ENCODE measurements around the gene POLR1E.

POLR1E gene

DNA sequence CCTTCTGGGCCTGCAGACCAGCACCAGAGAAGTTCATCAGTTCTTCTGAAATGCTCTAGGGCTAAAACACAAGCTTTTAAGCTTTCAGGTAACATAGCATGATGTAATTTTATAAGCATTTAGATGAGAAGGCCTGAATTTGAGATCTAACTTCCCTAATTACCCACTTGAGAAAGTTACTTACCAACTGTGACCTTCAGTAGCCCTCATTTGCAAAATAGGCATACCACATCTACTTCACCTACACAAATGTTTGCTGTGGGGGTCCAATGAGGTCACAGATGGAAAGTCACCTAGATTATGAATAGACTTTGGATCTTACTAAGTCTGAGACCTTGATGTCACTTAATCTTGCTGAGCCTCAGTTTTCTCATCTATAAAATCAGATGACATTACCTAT lies 53.9 kb downstream of the POLR1E start:
- no peak overlapping the region for H3K4me3 ChIP-seq (ENCODE audit: low read depth, low read length)
- POLR2A ChIA-PET = no interaction called here
- CTCF ChIA-PET = no interaction called here

GRCh38 chr9:37540634-37541033 lies 54.9 kb downstream of the POLR1E start:
- CTCF ChIA-PET = interaction anchor here (0.8 kb wide), 1 partner anchor 9 kb away, joined by 3 read pairs; no protein-coding TSS in a partner anchor
- no peak overlapping the region for H3K4me3 ChIP-seq (ENCODE audit: low read depth, low read length)
- no peak for TF ChIP-seq CTCF (IDR thresholded peaks at IDR 0.05; ENCODE audit: insufficient read depth, low read length, missing control alignments)
- no peak for DNase-seq (ENCODE audit: low read depth, low spot score)
- POLR2A ChIA-PET = no interaction called here

More for the DNA sequence above, 53.9 kb downstream of the POLR1E start:
- TF ChIP-seq CTCF (IDR thresholded peaks at IDR 0.05; ENCODE audit: insufficient read depth, low read length, missing control alignments) = no peak
- no peak for DNase-seq (ENCODE audit: low read depth, low spot score)

DNA sequence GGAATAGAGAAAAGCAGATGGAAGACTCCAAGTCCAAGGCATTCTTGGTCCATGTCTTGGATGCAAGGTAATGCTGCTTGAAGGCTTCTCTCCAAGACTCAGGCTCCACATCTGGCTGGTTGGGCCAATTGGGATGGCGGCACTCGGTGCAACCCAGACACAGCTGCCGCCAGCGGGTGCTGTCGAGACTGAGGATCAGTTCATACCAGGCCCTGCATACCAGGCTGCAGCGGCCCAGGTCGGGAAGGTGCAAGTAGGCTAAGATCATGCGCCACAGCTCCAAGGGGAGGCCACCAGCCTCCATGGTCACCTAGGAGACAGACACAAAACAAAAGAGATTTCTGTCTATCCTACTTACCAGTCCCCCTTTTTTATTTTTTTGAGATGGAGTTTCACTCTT lies 55.7 kb downstream of the POLR1E start:
- no peak overlapping the region for H3K4me3 ChIP-seq (ENCODE audit: low read depth, low read length)
- DNase-seq (ENCODE audit: low read depth, low spot score) = no peak
- POLR2A ChIA-PET = no interaction called here
- CTCF ChIA-PET = no interaction called here
- no peak for TF ChIP-seq CTCF (IDR thresholded peaks at IDR 0.05; ENCODE audit: insufficient read depth, low read length, missing control alignments)

- no peak for TF ChIP-seq CTCF (IDR thresholded peaks at IDR 0.05; ENCODE audit: insufficient read depth, low read length, missing control alignments)
- no peak overlapping the region for H3K4me3 ChIP-seq (ENCODE audit: low read depth, low read length)
- no peak for DNase-seq (ENCODE audit: low read depth, low spot score)
- ChIA-PET CTCF (no interaction called here), POLR2A (no interaction called here)
Measured at GRCh38 chr9:37542488-37542887, 56.7 kb downstream of the POLR1E start.

GRCh38 chr9:37542895-37543294 lies 57.1 kb downstream of the POLR1E start:
- no peak for DNase-seq (ENCODE audit: low read depth, low spot score)
- no peak for TF ChIP-seq CTCF (IDR thresholded peaks at IDR 0.05; ENCODE audit: insufficient read depth, low read length, missing control alignments)
- no peak overlapping the region for H3K4me3 ChIP-seq (ENCODE audit: low read depth, low read length)
- CTCF ChIA-PET = no interaction called here
- POLR2A ChIA-PET = interaction anchor here (0.7 kb wide), 1 partner anchor 22 kb away, joined by 3 read pairs; no protein-coding TSS in a partner anchor

DNA sequence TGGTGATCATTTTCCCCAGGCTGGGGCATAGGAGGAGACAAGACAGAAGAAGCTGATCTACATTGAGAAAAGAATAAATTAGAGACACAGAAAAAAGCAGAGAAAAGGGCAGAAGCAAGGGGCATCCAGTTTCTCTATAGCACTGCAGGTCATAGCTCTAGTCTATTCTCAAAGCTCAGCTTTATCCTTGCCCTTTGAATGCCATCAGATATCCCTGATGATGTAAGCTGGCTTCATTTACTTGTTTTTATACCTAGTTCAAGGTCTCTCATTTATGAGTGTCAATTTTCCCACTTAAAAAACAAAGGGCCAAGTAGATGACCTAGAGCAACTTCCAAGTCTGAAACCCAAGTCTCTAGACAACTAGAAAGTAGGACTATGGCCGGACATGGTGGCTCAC lies 57.7 kb downstream of the POLR1E start:
- DNase-seq (ENCODE audit: low read depth, low spot score) = no peak
- POLR2A ChIA-PET = interaction anchor here (0.7 kb wide), 1 partner anchor 21 kb away, joined by 3 read pairs; no protein-coding TSS in a partner anchor
- H3K4me3 ChIP-seq (ENCODE audit: low read depth, low read length) = no peak overlapping the region
- CTCF ChIA-PET = no interaction called here
- no peak for TF ChIP-seq CTCF (IDR thresholded peaks at IDR 0.05; ENCODE audit: insufficient read depth, low read length, missing control alignments)
